Measurements from ENCODE around the gene SLC46A3. TPM values are rescaled to one million over a fixed set of nuclear protein-coding genes. Genes with fewer than 3 reads are reported as not detected.

Gene SLC46A3
- total and polyA plus RNA-seq, 10 of the 15 experiments (the other 5 are each of a cell fraction or from before 2014, with no cell fraction given) = 2.9 to 15.6 (median 9.4) TPM

DNA sequence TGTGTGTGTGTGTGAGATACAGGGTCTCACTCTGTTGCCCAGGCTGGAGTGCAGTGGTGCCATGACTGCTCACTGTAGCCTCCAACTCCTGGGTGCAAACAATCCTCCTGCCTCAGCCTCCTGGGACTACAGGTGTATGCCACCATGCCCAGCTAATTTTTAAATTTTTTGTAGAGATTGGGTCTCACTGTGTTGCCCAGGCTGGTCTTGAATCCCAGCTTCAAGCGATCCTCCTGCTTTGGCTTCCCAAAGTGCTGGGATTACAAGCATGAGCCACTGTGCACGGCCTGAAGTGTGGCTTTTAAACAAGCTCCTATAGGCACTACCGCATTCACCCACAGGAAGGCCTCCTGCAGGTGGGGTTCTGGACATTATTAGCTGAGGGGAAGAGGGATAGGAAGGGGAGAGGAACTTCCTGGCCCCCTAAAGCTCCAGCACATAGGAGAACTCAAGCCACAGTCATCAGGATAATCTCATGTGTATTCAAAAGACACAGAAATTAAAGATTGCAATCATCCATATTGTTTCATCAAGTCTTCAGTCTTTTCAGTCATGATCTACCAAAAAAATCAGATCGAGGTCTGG, 24.8 kb upstream of the SLC46A3 start:
- H3K4me3 ChIP-seq = no peak overlapping the region
- H3K27ac ChIP-seq (ENCODE audit: control insufficient read depth, insufficient read depth) = no peak overlapping the region
- WGBS (ENCODE audit: insufficient coverage, insufficient replicate concordance, low lambda C conversion rate, missing lambda C conversion rate) = 35% methylated on average over 4 of the region's 4 CpGs
- no peak overlapping the region for H3K9ac ChIP-seq (ENCODE audit: control insufficient read depth, insufficient read depth, low read length)
- no peaks in the 10 kb centered on the region for H3K27me3 ChIP-seq (replicated peaks in 1 of 2; ENCODE audit: control insufficient read depth in 2 of 2, insufficient read depth in 2 of 2, low read length in 1 of 2)
- H3K79me2 ChIP-seq (ENCODE audit: control insufficient read depth, insufficient read depth, low read length) = no peaks in the 10 kb centered on the region
- no peak for ATAC-seq
- in situ Hi-C loops (cut with MboI) (no loop called here), intact Hi-C loops (cut with micrococcal nuclease; ENCODE audit: unreplicated experiment) (no loop called here)
- ChIA-PET CTCF (interaction anchor here (0.7 kb wide), 1 partner anchor 92 kb away, joined by 3 read pairs; no protein-coding TSS in a partner anchor), SMC1A (ENCODE audit: uncharacterized antibody, unreplicated experiment) (no interaction called here), RAD21 (ENCODE audit: unreplicated experiment) (no interaction called here), POLR2A (no interaction called here)
- H3K4me2 ChIP-seq (ENCODE audit: control insufficient read depth, insufficient read depth) = no peak overlapping the region
- no TSS peak for BruUV-seq (replicated peaks)
- H3K36me3 ChIP-seq (ENCODE audit: control insufficient read depth in 2 of 2, insufficient read depth in 2 of 2, low read length in 1 of 2) = no peaks in the 10 kb centered on the region
- H4K20me1 ChIP-seq (ENCODE audit: control insufficient read depth, insufficient read depth) = no peaks in the 10 kb centered on the region
- H3K9me3 ChIP-seq (replicated peaks; ENCODE audit: control insufficient read depth, insufficient read depth, low read length) = no peaks in the 10 kb centered on the region
- no peak for DNase-seq (ENCODE audit: low read depth, low spot score)
- H3K4me1 ChIP-seq (ENCODE audit: control insufficient read depth, insufficient read depth, low read length) = peaks cover 4% of the 10 kb centered on the region; the same call in 1 of the 2 replicates
- H2AFZ ChIP-seq (ENCODE audit: control insufficient read depth, low read depth, low read length) = no peak overlapping the region
- no peak for FAIRE-seq
- no peak for TF ChIP-seq KAT2A (conservative IDR thresholded peaks at IDR 0.05; ENCODE audit: control insufficient read depth, low read depth, low read length)
- TF ChIP-seq, protein P1, sequence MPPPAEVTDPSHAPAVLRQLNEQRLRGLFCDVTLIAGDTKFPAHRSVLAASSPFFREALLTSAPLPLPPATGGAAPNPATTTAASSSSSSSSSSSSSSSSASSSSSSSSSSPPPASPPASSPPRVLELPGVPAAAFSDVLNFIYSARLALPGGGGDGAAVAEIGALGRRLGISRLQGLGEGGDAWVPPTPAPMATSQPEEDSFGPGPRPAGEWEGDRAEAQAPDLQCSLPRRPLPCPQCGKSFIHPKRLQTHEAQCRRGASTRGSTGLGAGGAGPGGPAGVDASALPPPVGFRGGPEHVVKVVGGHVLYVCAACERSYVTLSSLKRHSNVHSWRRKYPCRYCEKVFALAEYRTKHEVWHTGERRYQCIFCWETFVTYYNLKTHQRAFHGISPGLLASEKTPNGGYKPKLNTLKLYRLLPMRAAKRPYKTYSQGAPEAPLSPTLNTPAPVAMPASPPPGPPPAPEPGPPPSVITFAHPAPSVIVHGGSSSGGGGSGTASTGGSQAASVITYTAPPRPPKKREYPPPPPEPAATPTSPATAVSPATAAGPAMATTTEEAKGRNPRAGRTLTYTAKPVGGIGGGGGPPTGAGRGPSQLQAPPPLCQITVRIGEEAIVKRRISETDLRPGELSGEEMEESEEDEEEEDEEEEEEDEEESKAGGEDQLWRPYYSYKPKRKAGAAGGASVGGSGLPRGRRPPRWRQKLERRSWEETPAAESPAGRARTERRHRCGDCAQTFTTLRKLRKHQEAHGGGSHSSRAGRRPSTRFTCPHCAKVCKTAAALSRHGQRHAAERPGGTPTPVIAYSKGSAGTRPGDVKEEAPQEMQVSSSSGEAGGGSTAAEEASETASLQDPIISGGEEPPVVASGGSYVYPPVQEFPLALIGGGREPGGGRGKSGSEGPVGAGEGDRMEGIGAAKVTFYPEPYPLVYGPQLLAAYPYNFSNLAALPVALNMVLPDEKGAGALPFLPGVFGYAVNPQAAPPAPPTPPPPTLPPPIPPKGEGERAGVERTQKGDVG (CRISPR knock-in tag; IDR thresholded peaks at IDR 0.05) = no peak
- no peak for TF ChIP-seq FOS (IDR thresholded peaks at IDR 0.05; ENCODE audit: borderline replicate concordance, extremely low read depth, insufficient read length)
- TF ChIP-seq RBBP5 (conservative IDR thresholded peaks at IDR 0.05) = no peak
- TF ChIP-seq, protein P2, sequence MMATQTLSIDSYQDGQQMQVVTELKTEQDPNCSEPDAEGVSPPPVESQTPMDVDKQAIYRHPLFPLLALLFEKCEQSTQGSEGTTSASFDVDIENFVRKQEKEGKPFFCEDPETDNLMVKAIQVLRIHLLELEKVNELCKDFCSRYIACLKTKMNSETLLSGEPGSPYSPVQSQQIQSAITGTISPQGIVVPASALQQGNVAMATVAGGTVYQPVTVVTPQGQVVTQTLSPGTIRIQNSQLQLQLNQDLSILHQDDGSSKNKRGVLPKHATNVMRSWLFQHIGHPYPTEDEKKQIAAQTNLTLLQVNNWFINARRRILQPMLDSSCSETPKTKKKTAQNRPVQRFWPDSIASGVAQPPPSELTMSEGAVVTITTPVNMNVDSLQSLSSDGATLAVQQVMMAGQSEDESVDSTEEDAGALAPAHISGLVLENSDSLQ (IDR thresholded peaks at IDR 0.05) = no peak
- no peak for TF ChIP-seq GATAD2B (conservative IDR thresholded peaks at IDR 0.05; ENCODE audit: low read depth)
- no peak for TF ChIP-seq BRCA1 (IDR thresholded peaks at IDR 0.05; ENCODE audit: low read depth, low read length)
- no peak for TF ChIP-seq BCL11A (IDR thresholded peaks at IDR 0.05; ENCODE audit: low read depth, low read length)
- TF ChIP-seq FOXK2 (IDR thresholded peaks at IDR 0.05) = no peak
- TF ChIP-seq MEF2B (IDR thresholded peaks at IDR 0.05; ENCODE audit: partially characterized antibody, poor library complexity, severe bottlenecking) = no peak
- TF ChIP-seq, protein P3, sequence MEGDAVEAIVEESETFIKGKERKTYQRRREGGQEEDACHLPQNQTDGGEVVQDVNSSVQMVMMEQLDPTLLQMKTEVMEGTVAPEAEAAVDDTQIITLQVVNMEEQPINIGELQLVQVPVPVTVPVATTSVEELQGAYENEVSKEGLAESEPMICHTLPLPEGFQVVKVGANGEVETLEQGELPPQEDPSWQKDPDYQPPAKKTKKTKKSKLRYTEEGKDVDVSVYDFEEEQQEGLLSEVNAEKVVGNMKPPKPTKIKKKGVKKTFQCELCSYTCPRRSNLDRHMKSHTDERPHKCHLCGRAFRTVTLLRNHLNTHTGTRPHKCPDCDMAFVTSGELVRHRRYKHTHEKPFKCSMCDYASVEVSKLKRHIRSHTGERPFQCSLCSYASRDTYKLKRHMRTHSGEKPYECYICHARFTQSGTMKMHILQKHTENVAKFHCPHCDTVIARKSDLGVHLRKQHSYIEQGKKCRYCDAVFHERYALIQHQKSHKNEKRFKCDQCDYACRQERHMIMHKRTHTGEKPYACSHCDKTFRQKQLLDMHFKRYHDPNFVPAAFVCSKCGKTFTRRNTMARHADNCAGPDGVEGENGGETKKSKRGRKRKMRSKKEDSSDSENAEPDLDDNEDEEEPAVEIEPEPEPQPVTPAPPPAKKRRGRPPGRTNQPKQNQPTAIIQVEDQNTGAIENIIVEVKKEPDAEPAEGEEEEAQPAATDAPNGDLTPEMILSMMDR (IDR thresholded peaks at IDR 0.05 in 2 of 3, conservative IDR thresholded peaks at IDR 0.05 in 1 of 3; ENCODE audit: control insufficient read depth in 2 of 3, extremely low read depth in 1 of 3, insufficient read depth in 1 of 3, low read depth in 3 of 3, low read length in 3 of 3) = no peak
- no peak for TF ChIP-seq TCF12 (IDR thresholded peaks at IDR 0.05; ENCODE audit: low read depth, low read length)
- TF ChIP-seq, protein P4, sequence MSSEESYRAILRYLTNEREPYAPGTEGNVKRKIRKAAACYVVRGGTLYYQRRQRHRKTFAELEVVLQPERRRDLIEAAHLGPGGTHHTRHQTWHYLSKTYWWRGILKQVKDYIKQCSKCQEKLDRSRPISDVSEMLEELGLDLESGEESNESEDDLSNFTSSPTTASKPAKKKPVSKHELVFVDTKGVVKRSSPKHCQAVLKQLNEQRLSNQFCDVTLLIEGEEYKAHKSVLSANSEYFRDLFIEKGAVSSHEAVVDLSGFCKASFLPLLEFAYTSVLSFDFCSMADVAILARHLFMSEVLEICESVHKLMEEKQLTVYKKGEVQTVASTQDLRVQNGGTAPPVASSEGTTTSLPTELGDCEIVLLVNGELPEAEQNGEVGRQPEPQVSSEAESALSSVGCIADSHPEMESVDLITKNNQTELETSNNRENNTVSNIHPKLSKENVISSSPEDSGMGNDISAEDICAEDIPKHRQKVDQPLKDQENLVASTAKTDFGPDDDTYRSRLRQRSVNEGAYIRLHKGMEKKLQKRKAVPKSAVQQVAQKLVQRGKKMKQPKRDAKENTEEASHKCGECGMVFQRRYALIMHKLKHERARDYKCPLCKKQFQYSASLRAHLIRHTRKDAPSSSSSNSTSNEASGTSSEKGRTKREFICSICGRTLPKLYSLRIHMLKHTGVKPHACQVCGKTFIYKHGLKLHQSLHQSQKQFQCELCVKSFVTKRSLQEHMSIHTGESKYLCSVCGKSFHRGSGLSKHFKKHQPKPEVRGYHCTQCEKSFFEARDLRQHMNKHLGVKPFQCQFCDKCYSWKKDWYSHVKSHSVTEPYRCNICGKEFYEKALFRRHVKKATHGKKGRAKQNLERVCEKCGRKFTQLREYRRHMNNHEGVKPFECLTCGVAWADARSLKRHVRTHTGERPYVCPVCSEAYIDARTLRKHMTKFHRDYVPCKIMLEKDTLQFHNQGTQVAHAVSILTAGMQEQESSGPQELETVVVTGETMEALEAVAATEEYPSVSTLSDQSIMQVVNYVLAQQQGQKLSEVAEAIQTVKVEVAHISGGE (CRISPR knock-in tag; IDR thresholded peaks at IDR 0.05) = no peak

All from GM12878 (cell line).